Measurements from ENCODE around the gene DNAAF5.
A peak's percentile ranks its signal among the peaks of the same experiment; 100 is the strongest.

DNAAF5 gene

GRCh38 chr7:726084-726853 lies at the start of gene DNAAF5:
Gene DNAAF5 (plus strand): TSS chr7:726699. CDS start chr7:726721, 22 bp downstream.
- peak; percentile 69 to 86 for DNase-seq (ENCODE audit: low read depth in 2 of 2)

GRCh38 chr7:676972-677385 lies 49.5 kb upstream of the DNAAF5 start:
- DNase-seq (ENCODE audit: low read depth in 2 of 2), result no peak

GRCh38 chr7:680411-681127 lies 45.9 kb upstream of the DNAAF5 start:
- DNase-seq (ENCODE audit: low read depth in 2 of 2), result no peak

GRCh38 chr7:681551-682307 lies 44.8 kb upstream of the DNAAF5 start:
- DNase-seq (ENCODE audit: low read depth in 2 of 2), result no peak

- DNase-seq (ENCODE audit: low read depth in 2 of 2), result no peak
These were observed 43.7 kb upstream of the DNAAF5 start for GRCh38 chr7:682810-683209.

GRCh38 chr7:683526-684205 lies 42.8 kb upstream of the DNAAF5 start:
- DNase-seq (ENCODE audit: low read depth in 2 of 2), result no peak

GRCh38 chr7:684416-684815 lies 42.1 kb upstream of the DNAAF5 start:
- DNase-seq (ENCODE audit: low read depth in 2 of 2), result no peak

- no peak for DNase-seq (ENCODE audit: low read depth in 2 of 2)
These were observed 41.0 kb upstream of the DNAAF5 start for GRCh38 chr7:685540-685939.

GRCh38 chr7:690478-691360 lies 35.8 kb upstream of the DNAAF5 start:
- no peak for DNase-seq (ENCODE audit: low read depth in 2 of 2)

- DNase-seq (ENCODE audit: low read depth in 2 of 2), result no peak
These were observed 35.0 kb upstream of the DNAAF5 start for GRCh38 chr7:691361-692045.

GRCh38 chr7:693280-693679 lies 33.2 kb upstream of the DNAAF5 start:
- DNase-seq (ENCODE audit: low read depth in 2 of 2), result no peak

- no peak for DNase-seq (ENCODE audit: low read depth in 2 of 2)
These were observed 30.1 kb upstream of the DNAAF5 start for GRCh38 chr7:696426-696811.

- DNase-seq (ENCODE audit: low read depth in 2 of 2), result no peak
These were observed 29.5 kb upstream of the DNAAF5 start for GRCh38 chr7:696812-697551.

GRCh38 chr7:698515-699475 lies 27.7 kb upstream of the DNAAF5 start:
- DNase-seq (ENCODE audit: low read depth in 2 of 2), result no peak

GRCh38 chr7:699476-700170 lies 26.9 kb upstream of the DNAAF5 start:
- DNase-seq (ENCODE audit: low read depth in 2 of 2), result no peak

- DNase-seq (ENCODE audit: low read depth in 2 of 2), result no peak
These were observed 25.3 kb upstream of the DNAAF5 start for GRCh38 chr7:701086-701671.

GRCh38 chr7:703049-703448 lies 23.4 kb upstream of the DNAAF5 start:
- no peak for DNase-seq (ENCODE audit: low read depth in 2 of 2)

All from stimulated activated CD4-positive, alpha-beta T cell treated with anti-CD3 and anti-CD28 coated beads, Interleukin-12 subunit alpha, Interleukin-12 subunit beta, amount 100 ng/mL, for 24 hours (primary cell).